H1 (cell line): Measurements from ENCODE around the gene APOC4. TPM values are rescaled to one million over a fixed set of nuclear protein-coding genes. Genes with fewer than 3 reads are reported as not detected.

ENCODE experiments used
- CTCF ChIA-PET: fragments of 300-600 bp; sonication (Branson Sonifier 250); formaldehyde crosslinking; loops from one replicate; lab custom pipeline; 2021; ENCODE audit not compliant: partially characterized antibody; lab: Charles Lee
- POLR2A ChIA-PET: fragments of 300-600 bp; sonication (Branson Sonifier 250); formaldehyde crosslinking; loops from one replicate; lab custom pipeline; 2021; ENCODE audit warnings: inconsistent platforms; ENCODE audit not compliant: partially characterized antibody; lab: Charles Lee
- DNase-seq, 2 experiments: peaks; one replicate each; pipeline versions ENCODE4 v3.0.0 to v3.0.0-alpha.2; 2010 to 2022; ENCODE audit warnings: low spot score in 2 of 2, low read depth in 1 of 2, mixed read lengths in 1 of 2
- FAIRE-seq: peaks from 2 replicates; lab custom pipeline; 2011; peaks lifted over from hg19 to GRCh38; lab: Jason Lieb, UNC
- H2AFZ ChIP-seq: 2 replicates; pipeline ENCODE4 v1.8.1; 2012; ENCODE audit warnings: low read length, inconsistent platforms
- H2AK5ac ChIP-seq: 2 replicates; pipeline ENCODE4 v1.6.1; 2013; ENCODE audit warnings: low read depth, low read length
- H2BK120ac ChIP-seq: replicated peaks from 2 replicates; pipeline ENCODE3; 2013; ENCODE audit warnings: low read depth, low read length, inconsistent platforms
- H2BK12ac ChIP-seq: 2 replicates; pipeline ENCODE4 v1.6.1; 2013; ENCODE audit warnings: low read depth, low read length
- H2BK15ac ChIP-seq: 2 replicates; pipeline ENCODE4 v1.6.1; 2013; ENCODE audit warnings: low read length
- H2BK20ac ChIP-seq: 2 replicates; pipeline ENCODE4 v1.6.1; 2013; ENCODE audit warnings: low read length
- H2BK5ac ChIP-seq: 2 replicates; pipeline ENCODE4 v1.6.1; 2013; ENCODE audit warnings: low read depth, low read length
- H3K14ac ChIP-seq: 2 replicates; pipeline ENCODE4 v1.6.1; 2013; ENCODE audit warnings: inconsistent platforms; ENCODE audit not compliant: insufficient read length
- H3K18ac ChIP-seq: 2 replicates; pipeline ENCODE4 v1.6.1; 2013; ENCODE audit warnings: low read length; ENCODE audit errors: extremely low read depth
- H3K23ac ChIP-seq: 2 replicates; pipeline ENCODE4 v1.6.1; 2013; ENCODE audit warnings: inconsistent platforms; ENCODE audit not compliant: insufficient read length
- H3K23me2 ChIP-seq: 2 replicates; pipeline ENCODE4 v1.6.1; 2013; ENCODE audit warnings: low read depth, low read length
- H3K27ac ChIP-seq: 2 replicates; pipeline ENCODE4 v1.6.1; 2011; ENCODE audit warnings: low read depth, low read length, inconsistent platforms
- H3K27me3 ChIP-seq, 4 experiments: replicated peaks in 1 of 4; 1 replicate in 1 of 4; 2 replicates in 3 of 4; pipeline versions ENCODE4 v1.6.1 to v1.8.1; 2011 to 2013; ENCODE audit warnings: low read length in 3 of 4, mild to moderate bottlenecking in 3 of 4, inconsistent platforms in 2 of 4, mixed read lengths in 2 of 4, moderate library complexity in 1 of 4; ENCODE audit not compliant: control insufficient read depth in 3 of 4, insufficient read depth in 3 of 4; ENCODE audit errors: extremely low read depth in 1 of 4
- H3K36me3 ChIP-seq, 4 experiments: 2 replicates each; pipeline versions ENCODE4 v1.6.1 to v1.8.1; 2011 to 2013; ENCODE audit warnings: mild to moderate bottlenecking in 4 of 4, low read length in 3 of 4, moderate library complexity in 2 of 4, control low read depth in 1 of 4, inconsistent platforms in 1 of 4; ENCODE audit not compliant: insufficient read depth in 4 of 4, control insufficient read depth in 2 of 4
- H3K4ac ChIP-seq: replicated peaks from 2 replicates; pipeline ENCODE3; 2013; ENCODE audit warnings: low read length, low read depth, mixed read lengths, inconsistent platforms; ENCODE audit not compliant: insufficient read length
- H3K4me1 ChIP-seq, 4 experiments: replicated peaks in 1 of 4; 1 replicate in 1 of 4; 2 replicates in 3 of 4; pipeline versions ENCODE4 v1.6.1 to v1.8.1; 2011 to 2013; ENCODE audit warnings: low read length in 3 of 4, inconsistent platforms in 2 of 4, mixed read lengths in 1 of 4; ENCODE audit not compliant: insufficient read depth in 4 of 4, control insufficient read depth in 3 of 4
- H3K4me2 ChIP-seq, 2 experiments: 2 replicates each; pipeline versions ENCODE4 v1.6.1 to v1.8.1; 2011 to 2013; ENCODE audit warnings: low read depth in 2 of 2, low read length in 2 of 2, control low read depth in 1 of 2, inconsistent platforms in 1 of 2, mild to moderate bottlenecking in 1 of 2; ENCODE audit not compliant: insufficient read depth in 1 of 2
- H3K4me3 ChIP-seq, 4 experiments: fragments of 200-600, 300-600 bp in 1 of 4; sonication (generic), shearing (Covaris generic), sonication (Bioruptor Twin) in 1 of 4; 2 replicates each; pipeline versions ENCODE4 v1.5.1 to v1.8.1; 2011 to 2016; ENCODE audit warnings: low read length in 4 of 4, low read depth in 3 of 4, control low read depth in 2 of 4, inconsistent platforms in 2 of 4, mild to moderate bottlenecking in 2 of 4, mixed read lengths in 1 of 4, moderate library complexity in 1 of 4; ENCODE audit not compliant: insufficient read depth in 2 of 4; ENCODE audit errors: extremely low read depth in 1 of 4
- H3K56ac ChIP-seq: replicated peaks from 2 replicates; pipeline ENCODE3; 2013; ENCODE audit warnings: low read depth, mild to moderate bottlenecking, mixed read lengths, low read length, inconsistent platforms; ENCODE audit not compliant: insufficient read length
- H3K79me1 ChIP-seq: 2 replicates; pipeline ENCODE4 v1.6.1; 2013; ENCODE audit warnings: low read depth, low read length, control low read depth
- H3K79me2 ChIP-seq, 2 experiments: 2 replicates each; pipeline versions ENCODE4 v1.6.1 to v1.8.1; 2012 to 2013; ENCODE audit warnings: low read length in 2 of 2, mild to moderate bottlenecking in 2 of 2, inconsistent platforms in 1 of 2; ENCODE audit not compliant: insufficient read depth in 2 of 2, control insufficient read depth in 1 of 2
- H3K9ac ChIP-seq, 4 experiments: replicated peaks in 1 of 4; 1 replicate in 1 of 4; 2 replicates in 3 of 4; pipeline versions ENCODE4 v1.6.1 to v1.8.1; 2011 to 2013; ENCODE audit warnings: low read depth in 3 of 4, low read length in 3 of 4, control low read depth in 2 of 4, mild to moderate bottlenecking in 2 of 4, moderate library complexity in 2 of 4, inconsistent platforms in 1 of 4; ENCODE audit errors: extremely low read depth in 1 of 4
- H3K9me3 ChIP-seq, 2 experiments: 2 replicates each; pipeline versions ENCODE4 v1.6.1 to v1.8.1; 2012 to 2013; ENCODE audit warnings: mild to moderate bottlenecking in 2 of 2, moderate library complexity in 2 of 2, control low read depth in 1 of 2, inconsistent platforms in 1 of 2, low read depth in 1 of 2, low read length in 1 of 2, mixed read lengths in 1 of 2; ENCODE audit not compliant: insufficient read depth in 2 of 2
- H4K20me1 ChIP-seq, 2 experiments: replicated peaks in 1 of 2; 2 replicates each; pipeline versions ENCODE3 to v1.8.1; 2011 to 2013; ENCODE audit warnings: inconsistent platforms in 2 of 2, low read length in 2 of 2, mild to moderate bottlenecking in 1 of 2; ENCODE audit not compliant: insufficient read depth in 2 of 2, control insufficient read depth in 1 of 2
- H4K5ac ChIP-seq: 2 replicates; pipeline ENCODE4 v1.6.1; 2013; ENCODE audit warnings: low read length, low read depth, mixed read lengths, inconsistent platforms; ENCODE audit not compliant: insufficient read length
- H4K8ac ChIP-seq: 2 replicates; pipeline ENCODE4 v1.8.0; 2013; ENCODE audit warnings: mild to moderate bottlenecking, moderate library complexity, low read length, inconsistent platforms; ENCODE audit not compliant: insufficient read depth; ENCODE audit errors: extremely low read depth
- H4K91ac ChIP-seq: replicated peaks from 2 replicates; pipeline ENCODE3; 2013; ENCODE audit warnings: low read length, mixed read lengths, inconsistent platforms; ENCODE audit not compliant: insufficient read length
- ASH2L ChIP-seq: fragments of 200-600, 300-600 bp; sonication (generic); IDR thresholded peaks from one replicate; pipeline ENCODE4 v1.7.1; 2017; ENCODE audit warnings: low read length
- GTF2F1 ChIP-seq: IDR thresholded peaks from 2 replicates; pipeline ENCODE4 v1.6.1; 2012; ENCODE audit warnings: low read depth, low read length, improper control_type of control experiment, borderline replicate concordance
- KDM1A ChIP-seq: fragments of 200-600, 300-600 bp; sonication (generic); IDR thresholded peaks from 2 replicates; pipeline ENCODE4 v1.7.1; 2016; ENCODE audit warnings: mild to moderate bottlenecking, low read length, borderline replicate concordance
- POLR2AphosphoS5 ChIP-seq: IDR thresholded peaks from 2 replicates; pipeline ENCODE4 v1.6.1; 2011; ENCODE audit warnings: low read depth, low read length
- POU5F1 ChIP-seq: IDR thresholded peaks from 2 replicates; pipeline ENCODE4 v1.6.1; 2011; ENCODE audit warnings: low read depth, mild to moderate bottlenecking, low read length, moderate library complexity
- USF2 ChIP-seq: IDR thresholded peaks from 2 replicates; pipeline ENCODE4 v1.6.1; 2011; ENCODE audit warnings: low read length, improper control_type of control experiment
- WGBS, 2 experiments: shearing (Covaris generic) in 1 of 2; methylation state at CpG; one replicate each; pipeline versions ENCODE4 v1.1.6 to v1.1.7; 2013 to 2015; ENCODE audit warnings: low lambda C conversion rate in 2 of 2, mixed read lengths in 2 of 2, inconsistent platforms in 1 of 2, low coverage in 1 of 2, missing lambda C conversion rate in 1 of 2; ENCODE audit not compliant: insufficient replicate concordance in 2 of 2, insufficient coverage in 1 of 2, insufficient read length in 1 of 2; ENCODE audit errors: extremely low coverage in 1 of 2, missing lambda C conversion rate in 1 of 2; 5-methylcytosine and 5-hydroxymethylcytosine counted together
- polyA plus RNA-seq, 7 experiments: library from polyadenylated mRNA; depleted of rRNA in 3 of 7; stranded (reverse) in 5 of 7; unstranded in 2 of 7; fragments of >200 nt in 5 of 7; fragments of 200-250 nt in 2 of 7; gene quantifications; 1 replicate in 5 of 7; 2 replicates in 1 of 7; 4 replicates in 1 of 7; pipeline versions ENCODE4 v1.2.1 to v1.2.3, GENCODE V29; 2011 to 2013; ENCODE audit warnings: missing spikeins in 2 of 7, mixed read lengths in 2 of 7
- total RNA-seq: library from RNA; stranded (reverse); fragmentation: NEBNext Ultra II Directional; extraction: Animal tissue kit (Norgen Biotek cat#: 25700); gene quantifications from 2 replicates; pipeline ENCODE4 v1.2.1, GENCODE V29; 2021

Gene APOC4
- total and polyA plus RNA-seq, 2 of the 8 experiments (the other 6 are each of a cell fraction or from before 2014, with no cell fraction given), result not detected

- H2BK12ac ChIP-seq, result no peak overlapping the region
- peaks cover 0 to 7% of the 10 kb centered on the region in 2 experiments; a peak in 1 of 4 replicates for H3K79me2 ChIP-seq
- no peak overlapping the region for H2BK5ac ChIP-seq
- no peak overlapping the region for H3K14ac ChIP-seq
- no peak overlapping the region for H3K4ac ChIP-seq
- WGBS, 2 experiments, result 92% methylated on average over 19 of the region's 19 CpGs; no CpG with 5 or more reads in 1 of the 2 experiments
- no peak overlapping the region for H2BK20ac ChIP-seq
- H2BK15ac ChIP-seq, result no peak overlapping the region
- H3K27ac ChIP-seq, result no peak overlapping the region
- H3K4me2 ChIP-seq, result no peak overlapping the region
- H3K27me3 ChIP-seq, result no peaks in the 10 kb centered on the region
- H3K79me1 ChIP-seq, result peaks cover 2% of the 10 kb centered on the region
- no peak overlapping the region for H2BK120ac ChIP-seq
- H3K23me2 ChIP-seq, result no peaks in the 10 kb centered on the region
- FAIRE-seq (no peak), DNase-seq (no peak)
- H4K20me1 ChIP-seq, result peaks cover 6 to 37% of the 10 kb centered on the region in 2 experiments
- ChIA-PET CTCF (interaction anchor here (0.8 to 15.2 kb wide), 3 partner anchors 9 to 116 kb away, joined by 3 to 201 read pairs (median 3); partner anchors contain the start of gene CLPTM1), POLR2A (interaction anchor here (1.1 to 12.3 kb wide), 8 partner anchors 7 to 54 kb away, joined by 3 to 247 read pairs (median 9); partner anchors contain the start of genes CLPTM1, NECTIN2 and TOMM40)
- no peak overlapping the region for H2AK5ac ChIP-seq
- TF ChIP-seq KDM1A, result no peak
- no peak for TF ChIP-seq ASH2L
- no peak for TF ChIP-seq GTF2F1
- TF ChIP-seq POU5F1, result no peak
- TF ChIP-seq USF2, result no peak
- peak; percentile 13; the same call in 1 of the 2 replicates for TF ChIP-seq POLR2AphosphoS5
- no peak overlapping the region for H3K9ac ChIP-seq
- peaks cover 0 to 6% (median 5%) of the 10 kb centered on the region in 4 experiments; a peak in 6 of 7 replicates for H3K4me1 ChIP-seq
- no peak overlapping the region for H2AFZ ChIP-seq
- no peak overlapping the region for H3K18ac ChIP-seq
- no peak overlapping the region for H4K91ac ChIP-seq
- no peak overlapping the region for H3K4me3 ChIP-seq
- H3K9me3 ChIP-seq, result no peaks in the 10 kb centered on the region
- peaks cover 23 to 53% (median 45%) of the 10 kb centered on the region in 4 experiments for H3K36me3 ChIP-seq
- no peak overlapping the region for H4K8ac ChIP-seq
- H4K5ac ChIP-seq, result no peak overlapping the region
- H3K56ac ChIP-seq, result no peak overlapping the region
- no peak overlapping the region for H3K23ac ChIP-seq
Measured at GRCh38 chr19:44900328-44901244, 41.5 kb upstream of the APOC4 start.
